GM21528 (cell line): ENCODE results near the gene WDR46.

Experiments used
- ATAC-seq: cut with Tn5 transposase; IDR thresholded peaks from one replicate; pipeline ENCODE4 v1.9.1; 2021; ENCODE audit warnings: mild to moderate bottlenecking, moderate library complexity; ENCODE audit not compliant: unreplicated experiment, low FRiP score

Gene WDR46

DNA sequence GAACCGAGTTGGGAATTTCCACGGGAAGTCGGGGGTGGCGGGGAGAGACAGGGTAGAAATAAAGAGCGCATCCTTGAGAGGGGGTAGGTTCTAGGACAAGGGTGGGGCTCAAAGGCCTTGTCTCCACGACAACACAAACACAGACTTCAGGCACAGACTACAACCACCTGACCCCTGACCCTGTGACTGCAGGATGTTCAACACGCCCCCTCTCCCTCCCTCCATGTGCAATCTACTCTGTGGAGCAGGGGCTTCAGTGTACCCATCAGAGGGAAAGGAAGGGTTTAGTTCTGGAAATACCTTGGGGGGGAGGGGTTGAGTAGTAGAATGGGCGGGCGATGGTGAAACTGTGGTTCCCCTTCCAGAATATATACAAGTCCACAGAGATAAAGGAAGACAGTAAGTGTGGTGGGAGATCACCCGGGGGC is 25.5 kb upstream of the WDR46 start:
- no peak for ATAC-seq

DNA sequence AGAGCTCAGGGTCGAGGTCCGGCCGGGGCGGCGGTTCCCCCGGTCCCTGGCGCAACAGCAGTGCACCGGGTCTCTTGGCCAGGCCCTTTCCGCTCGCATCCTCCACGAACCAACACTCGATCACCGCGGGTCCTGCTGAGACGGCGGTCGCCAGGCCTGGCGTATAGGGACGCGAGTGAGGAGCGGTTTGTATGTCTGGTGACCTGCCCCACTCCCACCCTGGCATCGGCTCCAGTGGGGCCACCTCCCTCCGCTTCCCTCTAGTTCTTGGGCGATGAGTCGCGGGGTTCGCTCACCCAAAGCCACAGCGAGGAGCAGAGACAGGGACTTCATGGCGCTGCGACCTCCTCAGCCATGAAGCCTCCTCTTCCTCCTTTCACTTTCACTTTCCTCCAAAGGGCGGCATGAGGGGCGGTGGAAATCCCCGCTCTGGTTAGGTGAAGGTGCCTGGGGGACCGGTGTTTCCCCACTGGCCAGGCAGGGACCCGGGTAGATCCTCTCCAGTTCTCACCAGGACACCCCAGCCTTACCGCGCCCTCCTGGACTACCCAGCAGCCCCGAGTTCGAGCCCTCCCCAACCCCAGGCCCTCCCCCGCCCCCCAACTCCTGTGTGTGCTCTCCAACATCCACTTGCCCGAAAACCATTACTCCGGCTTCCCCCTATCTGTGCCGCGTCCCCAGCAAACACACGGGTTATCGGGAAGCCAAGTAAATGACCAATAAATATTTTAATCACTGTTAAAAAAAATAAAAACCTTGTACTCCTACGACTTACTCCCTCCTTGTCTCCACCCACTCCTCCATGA is 24.9 kb upstream of the WDR46 start, which contains the start of gene TAPBP:
Gene TAPBP (minus strand): TSS at position 370 of the 806 bp plus-strand sequence. CDS start 37 bp downstream, at position 333.
- ATAC-seq = peak; percentile 38

DNA sequence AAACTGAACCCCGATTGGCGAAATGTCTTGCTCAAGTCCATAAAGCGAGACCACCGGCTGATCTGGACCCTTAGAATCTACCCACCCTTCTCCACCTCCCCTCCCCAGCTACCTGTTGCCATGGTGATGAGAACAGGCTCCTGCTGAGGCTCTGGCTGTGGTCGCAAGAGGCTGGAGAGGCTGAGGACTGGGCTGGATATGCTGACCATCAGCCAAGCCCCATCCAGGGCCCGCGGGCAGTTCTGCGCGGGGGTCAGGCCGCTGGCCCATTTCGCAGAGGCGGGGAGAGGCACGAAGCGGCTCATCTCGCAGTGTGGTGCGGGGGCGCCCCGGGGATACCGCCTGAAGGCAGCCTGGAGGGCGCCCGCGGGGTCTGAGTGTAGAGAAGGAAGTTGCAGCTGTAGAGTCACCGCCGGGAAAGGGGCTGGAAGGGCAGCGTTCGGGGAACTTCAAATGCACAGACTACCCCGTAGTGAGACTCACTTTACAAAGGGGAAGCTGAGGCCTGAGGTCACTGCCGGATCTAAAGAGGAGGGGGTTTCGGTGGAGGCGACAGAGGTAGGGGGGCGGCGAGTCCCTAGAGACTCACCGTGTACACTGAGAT is 24.2 kb upstream of the WDR46 start:
- ATAC-seq = peak; percentile 4

DNA sequence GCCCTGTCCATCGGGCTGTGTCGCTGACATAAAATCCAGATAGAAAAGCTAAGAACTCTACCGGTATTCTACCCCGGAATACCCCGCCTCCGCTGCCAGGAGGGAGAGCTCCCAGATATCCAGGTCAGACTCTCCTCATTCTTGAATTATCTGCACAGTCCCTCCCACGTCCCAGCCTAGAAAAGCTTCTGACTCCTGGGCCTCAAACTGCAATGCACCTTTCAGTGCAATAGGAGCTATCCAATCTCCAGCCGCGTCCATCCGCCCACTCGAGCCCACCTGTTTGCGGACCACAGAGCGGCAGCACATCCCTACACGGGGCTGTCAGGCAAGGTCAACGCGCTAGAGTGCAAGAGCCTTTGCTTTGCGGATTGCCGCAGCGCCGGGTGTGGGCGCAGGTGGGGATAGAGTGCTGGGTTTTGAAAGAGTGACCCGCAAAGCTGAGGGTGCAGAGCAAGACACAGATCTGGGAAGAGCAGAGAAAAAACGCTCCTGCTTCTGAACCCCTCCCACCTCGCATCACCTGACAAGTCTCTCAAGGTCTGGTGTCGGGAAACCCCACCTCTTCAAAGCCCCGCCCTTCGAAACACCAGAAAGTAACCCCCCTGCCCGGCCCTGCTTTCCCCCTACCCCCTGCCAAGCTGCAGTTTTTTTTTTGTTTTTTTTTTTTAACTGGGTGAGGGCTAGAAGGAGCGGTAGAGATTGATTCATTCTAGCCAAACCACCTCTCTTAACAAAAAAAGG is 23.5 kb upstream of the WDR46 start:
- no peak for ATAC-seq

DNA sequence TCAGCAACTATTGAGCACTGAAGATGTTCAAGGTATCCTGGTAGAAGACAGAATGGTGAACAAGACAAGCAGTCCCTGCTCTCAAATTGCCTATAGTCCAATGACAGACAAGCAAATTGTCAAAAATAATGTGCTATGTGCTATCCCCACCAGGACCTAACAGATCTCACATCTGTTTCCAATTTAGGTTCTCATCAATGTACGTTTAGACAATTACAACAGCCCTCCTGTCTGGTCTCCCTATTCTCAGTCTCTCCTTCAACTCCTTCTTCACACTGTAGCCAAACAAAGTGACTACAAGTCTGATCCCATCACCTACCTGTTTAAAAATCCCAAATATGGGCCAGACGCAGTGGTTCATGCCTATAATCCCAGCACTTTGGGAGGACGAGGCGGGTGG is 17.3 kb upstream of the WDR46 start:
- no peak for ATAC-seq

DNA sequence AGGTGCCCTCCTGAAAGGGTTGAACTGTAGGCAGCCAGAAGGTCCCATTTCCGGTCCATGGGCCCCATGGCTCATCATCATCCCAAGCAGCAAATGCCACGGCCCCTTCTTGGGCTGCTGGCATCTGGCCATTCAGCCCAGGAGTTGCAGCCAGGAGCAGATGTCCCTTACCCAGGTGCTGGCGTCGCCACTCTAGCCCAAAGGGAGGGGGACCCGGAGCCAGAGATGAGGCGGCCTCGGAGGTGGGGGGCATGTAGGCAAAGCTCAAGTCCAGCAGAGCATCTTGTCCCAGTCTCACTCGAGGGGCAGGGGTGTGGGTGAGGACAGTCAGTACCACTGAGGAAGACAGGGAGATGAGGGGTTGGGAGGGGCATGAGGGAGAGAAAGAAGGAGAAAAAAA is 16.0 kb upstream of the WDR46 start:
- no peak for ATAC-seq

DNA sequence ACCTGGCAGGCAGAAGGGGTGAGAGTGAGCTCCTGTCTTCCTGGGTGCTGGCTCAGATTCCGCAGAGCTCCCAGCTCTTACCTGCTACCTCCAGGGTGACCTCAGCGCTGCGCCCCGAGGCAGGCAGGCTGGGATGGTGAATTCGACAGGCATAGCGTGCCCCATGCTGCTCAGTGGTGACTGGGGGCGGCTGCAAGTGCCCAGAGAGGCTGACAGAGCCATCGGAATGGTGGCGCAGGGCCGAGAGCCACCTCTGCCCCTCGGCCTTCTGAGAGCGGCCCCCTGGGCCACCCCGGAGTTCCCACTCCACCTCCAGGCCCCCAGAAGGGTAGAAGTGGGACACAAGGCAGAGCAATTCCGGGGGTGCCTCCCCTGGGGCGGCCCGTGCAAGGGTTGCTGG is 15.2 kb upstream of the WDR46 start:
- ATAC-seq = no peak

DNA sequence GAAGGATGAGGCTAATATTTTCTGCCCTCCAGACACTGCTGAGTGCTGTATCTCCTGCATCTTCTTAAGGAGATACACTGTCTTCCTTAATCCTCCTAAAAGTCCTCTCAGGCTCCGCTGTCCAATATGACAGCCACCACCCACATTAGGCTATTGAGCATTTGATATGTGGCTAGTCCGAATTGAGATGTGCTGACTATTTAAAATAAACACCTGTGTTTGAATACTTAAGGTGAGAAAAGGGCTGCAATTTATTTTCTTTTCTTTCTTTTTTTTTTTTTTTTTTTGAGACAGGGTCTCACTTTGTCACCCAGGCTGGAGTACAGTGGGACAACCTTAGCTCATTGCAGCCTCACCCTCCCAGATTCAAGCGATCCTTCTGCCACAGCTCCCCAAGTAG is 12.8 kb upstream of the WDR46 start:
- ATAC-seq = no peak

DNA sequence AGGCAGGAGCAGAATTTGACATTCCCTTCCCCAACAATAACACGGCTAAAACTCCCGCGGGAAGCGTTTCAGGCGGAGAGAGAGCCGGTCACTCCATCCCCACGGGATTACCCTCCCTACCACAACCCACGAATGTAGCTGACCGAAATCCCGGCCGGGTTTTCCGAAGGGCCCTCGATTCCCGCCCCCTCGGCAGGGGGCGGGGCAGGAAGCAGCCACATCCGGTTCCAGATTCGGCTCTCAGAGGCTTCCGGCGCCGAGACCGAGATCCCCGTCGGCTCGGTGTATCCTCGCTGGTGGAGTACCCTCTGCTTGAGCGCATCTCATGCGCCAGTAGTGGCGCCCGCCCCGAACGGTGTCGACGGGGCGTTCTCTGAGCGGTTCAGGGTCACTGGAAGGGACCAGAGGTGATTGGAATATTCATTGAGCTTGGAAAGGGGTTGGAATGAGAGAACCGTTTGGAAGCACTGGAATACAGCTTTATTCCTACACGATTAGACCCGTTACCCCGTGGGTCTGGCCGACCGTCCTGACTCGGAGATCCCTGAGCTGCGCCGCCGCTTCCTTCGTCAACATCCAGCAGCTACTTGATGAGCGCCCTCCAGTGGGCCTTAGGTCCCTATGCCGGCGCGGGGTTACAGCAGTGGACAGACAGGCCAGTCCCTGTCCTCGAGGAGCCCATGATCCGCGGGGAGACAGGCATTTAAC is 10.4 kb upstream of the WDR46 start:
- peak; percentile 67 for ATAC-seq

DNA sequence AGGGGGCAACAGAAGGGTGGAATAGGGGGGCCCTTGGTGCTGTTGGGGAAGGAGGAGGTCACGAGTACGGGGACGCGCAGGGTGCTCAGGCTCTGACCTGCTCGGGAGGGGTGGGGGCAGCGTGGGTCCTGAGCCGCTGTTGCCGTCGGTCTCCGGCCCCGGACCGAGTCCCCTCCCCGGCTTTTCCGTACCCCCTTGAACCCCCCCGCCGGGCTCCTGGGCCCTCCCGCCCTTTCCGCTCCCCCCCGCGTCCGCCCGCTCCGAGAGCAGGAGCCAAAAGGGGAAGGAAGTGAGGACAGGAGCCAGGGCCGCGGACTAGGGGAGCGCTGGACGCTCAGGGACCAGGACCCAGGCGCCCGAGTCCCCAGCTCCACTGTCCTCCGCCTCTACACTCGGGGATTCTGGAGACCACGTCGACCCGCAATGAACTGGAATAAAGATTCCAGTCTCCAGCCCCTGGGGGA is 9.8 kb upstream of the WDR46 start, which contains the start of gene RGL2:
Gene RGL2 (minus strand): TSS at position 170 of the 464 bp plus-strand sequence. CDS start 332 bp downstream, outside the sequence.
- peak; percentile 21 for ATAC-seq

DNA sequence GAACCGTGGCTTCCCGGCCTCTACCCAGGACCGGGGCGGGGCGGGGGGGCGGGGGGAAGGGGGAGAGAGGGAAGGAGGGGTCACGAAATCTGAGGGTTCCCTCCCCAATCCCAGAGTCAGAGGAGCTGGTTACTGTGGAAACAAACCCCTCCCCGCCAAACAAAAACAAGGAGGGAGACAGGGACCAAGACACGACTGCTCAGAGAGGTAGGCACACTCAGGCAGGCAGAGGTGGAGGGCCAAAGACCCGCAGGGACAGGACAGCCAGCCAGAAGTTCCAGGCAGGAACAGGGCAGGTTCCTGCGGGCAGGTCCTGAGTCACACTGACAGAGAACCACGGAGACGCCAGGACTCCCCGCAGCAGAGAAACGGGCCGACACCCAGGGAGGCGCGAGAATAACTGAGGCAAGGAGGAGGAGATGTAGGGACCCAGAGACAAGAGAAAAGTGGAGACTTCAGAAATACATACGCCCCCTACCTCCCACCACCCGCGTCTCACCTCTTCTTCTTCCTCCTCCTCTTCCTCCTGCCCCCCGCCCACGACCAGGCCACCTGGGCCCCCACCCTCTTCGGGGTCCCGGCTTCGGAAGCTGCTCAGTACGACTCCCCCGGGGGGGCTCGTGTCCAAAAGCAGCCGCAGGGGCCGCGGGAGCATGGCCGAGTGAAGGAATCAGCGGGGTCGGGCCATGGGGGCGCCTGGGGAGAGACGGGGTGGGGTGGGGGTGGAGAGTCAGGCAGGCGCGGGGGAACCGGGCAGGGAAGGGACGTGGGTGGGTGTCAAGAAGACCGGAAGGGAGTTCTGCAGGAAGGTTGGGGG is 9.1 kb upstream of the WDR46 start:
- no peak for ATAC-seq

DNA sequence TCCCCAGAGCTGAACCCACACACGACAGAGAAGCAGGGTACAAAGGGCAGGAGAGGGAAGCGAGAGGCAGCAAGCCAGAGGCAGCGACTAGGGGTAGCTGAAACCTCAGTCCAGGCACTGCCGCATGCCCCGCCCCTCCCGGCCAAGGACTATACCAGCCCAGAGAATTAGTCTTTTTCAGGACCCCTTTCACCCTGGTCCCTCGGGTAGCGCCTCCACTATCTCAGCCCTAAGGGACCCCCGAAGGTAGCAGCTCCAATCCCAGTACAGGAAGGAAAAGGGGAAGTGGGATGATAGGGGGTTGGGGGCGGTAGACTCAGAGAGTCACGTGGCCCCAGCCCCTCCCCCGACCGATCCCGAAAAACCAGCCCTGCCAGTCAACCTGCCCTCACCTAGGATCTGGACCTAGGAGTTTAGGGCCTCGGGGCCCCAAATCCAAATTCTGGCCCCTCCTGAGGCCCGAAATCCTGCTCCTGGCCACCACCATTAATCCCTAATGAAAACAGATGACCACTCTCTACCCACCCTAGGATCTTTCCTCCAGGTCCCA is 8.4 kb upstream of the WDR46 start:
- no peak for ATAC-seq

DNA sequence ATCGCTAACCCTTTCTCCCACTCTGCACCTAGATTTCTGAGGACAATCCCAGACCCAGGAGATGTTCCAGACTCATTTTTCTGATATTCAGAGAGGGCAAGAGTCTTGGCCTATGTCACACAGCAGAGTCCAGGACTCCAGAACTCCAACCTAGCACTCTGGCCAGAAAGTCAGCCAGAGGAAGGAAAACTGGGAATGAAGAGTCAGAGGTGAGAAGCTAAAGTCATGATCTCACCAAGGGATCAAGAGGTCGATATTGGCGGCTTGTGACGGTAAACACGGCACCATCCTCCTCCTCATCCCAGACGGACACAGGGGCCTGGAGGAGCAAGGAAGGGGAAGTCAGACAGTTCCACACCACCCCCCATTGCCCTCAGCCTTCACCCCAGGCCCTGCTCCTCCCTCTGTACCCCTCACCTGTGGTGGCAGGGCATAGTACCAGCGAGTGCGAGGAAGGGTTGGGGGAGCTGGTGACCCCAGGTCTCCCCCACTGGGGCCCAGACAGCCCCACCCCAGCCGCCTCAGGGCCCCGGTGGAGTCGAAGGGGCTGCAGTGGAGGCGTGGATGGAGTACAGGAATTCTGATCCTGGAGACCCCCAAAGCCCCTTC is 7.9 kb upstream of the WDR46 start:
- ATAC-seq = no peak

DNA sequence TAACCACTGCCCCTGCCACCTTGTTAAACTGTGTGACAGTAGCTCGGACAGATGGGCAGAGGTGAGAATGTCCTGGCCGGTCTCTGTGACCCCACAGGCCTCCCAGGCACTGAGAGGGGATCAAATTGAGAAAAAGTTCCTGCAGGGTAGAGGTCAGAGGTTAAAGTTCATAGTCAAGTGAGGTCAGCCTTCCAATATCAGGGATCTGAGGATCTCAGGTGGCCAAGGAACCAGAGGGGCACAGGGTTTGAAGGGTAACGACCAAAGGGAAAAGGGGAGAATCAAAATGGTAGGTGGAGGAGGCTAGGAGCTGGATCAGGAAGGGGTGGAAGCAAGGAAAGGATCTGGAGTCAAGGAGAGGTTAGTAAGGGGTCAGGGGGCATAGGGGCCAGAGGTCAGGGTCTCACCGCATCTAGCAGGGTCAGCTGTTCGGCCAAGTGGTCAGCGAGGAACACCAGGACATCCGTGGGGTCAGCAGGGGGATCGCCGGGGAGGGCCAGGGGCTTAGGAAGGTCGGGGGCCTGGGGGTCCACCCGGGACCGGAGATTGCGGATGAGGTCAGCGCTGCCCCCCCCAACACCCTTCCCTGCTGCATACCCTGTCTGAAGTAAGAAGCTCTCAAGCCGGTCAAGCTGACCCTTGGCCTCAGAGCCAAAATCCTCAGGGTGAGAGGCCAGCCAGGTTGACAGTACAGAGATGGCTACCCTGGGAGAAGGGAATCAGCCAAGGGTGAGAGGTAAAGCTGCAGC is 6.8 kb upstream of the WDR46 start:
- no peak for ATAC-seq

DNA sequence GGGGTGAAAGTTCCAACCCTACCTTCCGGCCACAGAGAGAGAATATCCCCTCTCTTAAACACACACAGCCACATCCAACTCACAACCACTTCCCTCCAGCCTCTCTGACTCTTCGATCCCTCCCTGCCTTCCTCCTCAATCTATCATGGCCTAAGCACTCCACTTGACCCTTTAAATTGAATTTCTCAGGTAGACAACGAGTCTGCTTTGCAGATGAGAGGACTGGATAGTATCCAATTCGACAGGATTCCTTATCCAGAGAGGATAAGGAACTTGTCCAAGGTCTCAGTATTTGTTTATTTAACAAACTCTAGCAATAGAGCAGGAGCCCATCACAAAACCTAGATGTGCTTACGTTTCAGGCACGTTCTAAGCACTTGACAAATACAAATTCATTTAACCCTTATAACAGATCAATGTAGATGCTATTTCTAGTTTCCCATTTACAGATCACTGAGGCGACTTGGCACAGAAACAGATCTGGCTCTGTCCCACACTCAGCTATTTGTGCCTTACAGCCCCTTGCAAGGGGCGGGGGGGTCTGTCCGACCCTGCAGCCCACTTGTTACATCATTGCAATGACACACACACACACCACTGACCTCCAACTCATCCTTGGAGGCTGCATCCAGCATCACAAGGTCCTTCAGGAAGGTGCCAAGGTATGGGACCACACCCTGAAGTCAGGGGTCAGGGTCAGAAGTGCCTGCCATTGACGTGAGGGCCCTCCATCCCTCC is 5.2 kb upstream of the WDR46 start:
- no peak for ATAC-seq

DNA sequence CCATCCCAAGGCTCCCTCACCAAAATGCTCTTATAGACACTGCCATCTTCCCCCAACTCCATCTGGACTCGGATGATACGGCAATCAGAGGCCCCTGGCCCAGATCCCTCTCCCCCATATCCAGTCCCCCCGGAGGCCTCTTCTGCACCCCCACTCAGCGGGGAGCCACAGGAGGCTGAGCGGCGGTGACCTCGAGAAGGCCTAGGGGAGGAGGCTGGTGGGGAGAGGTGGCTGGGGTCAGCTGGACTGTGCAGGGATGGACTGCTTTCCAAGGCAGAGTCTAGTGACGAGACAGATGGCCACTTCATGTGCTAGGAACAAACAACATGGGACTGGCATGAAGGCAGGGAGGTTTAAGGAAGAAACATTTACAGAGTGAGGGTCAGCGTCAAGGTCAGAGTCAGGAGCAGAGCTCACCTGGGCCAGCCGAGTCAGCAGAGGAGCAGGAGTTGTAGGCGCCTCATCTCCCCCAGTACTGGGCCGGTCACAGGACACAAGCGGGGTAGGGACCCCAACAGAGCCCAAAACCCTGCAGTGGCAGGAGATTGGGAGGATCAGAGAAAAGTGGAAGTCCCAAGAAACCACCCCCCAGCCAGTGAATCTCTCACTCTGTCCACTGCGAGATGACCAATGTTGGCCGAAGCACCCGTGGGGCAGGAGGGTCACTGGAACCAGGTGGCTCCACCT is 4.1 kb upstream of the WDR46 start:
- ATAC-seq = no peak

DNA sequence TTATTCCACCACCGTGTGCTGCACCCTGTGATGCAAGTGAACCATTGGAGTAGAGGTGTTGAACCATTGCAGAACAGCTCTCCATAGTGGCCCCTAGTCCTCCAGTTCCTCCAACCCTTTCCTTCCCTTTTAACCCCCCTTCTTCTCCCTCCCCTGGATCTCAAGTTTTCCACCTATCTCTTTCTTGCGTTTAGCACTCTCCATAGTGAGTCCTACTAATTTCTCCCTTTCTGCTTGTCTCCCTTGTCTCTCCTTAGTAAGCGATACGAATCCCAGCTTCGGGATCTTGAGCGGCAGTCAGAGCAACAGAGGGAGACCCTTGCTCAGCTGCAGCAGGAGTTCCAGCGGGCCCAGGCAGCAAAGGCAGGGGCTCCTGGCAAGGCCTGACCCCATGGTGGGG is 1.4 kb upstream of the WDR46 start:
- no peak for ATAC-seq
